Measurements from ENCODE around the gene PHACTR3.

PHACTR3 gene

DNA sequence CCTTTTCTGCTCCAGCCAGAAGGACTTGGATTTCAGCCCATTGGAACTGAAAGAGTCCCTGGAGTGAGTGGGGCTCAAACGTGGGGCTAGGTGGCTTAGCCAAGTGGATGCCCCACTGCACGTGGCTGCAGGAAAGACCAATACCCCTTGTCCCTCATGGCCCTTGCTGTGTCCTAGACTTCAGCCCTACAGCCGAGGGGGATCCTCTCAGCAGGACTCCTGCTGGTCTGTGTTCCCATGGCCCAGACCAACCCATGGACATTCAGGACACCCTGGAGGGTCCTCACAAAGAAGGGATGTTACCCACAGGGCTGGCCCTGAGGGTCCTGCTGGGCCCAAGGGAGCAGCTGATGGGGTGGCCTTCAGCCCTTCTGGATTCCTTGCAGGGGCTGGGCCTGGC, 30.0 kb upstream of the PHACTR3 start:
- no peak for DNase-seq

DNA sequence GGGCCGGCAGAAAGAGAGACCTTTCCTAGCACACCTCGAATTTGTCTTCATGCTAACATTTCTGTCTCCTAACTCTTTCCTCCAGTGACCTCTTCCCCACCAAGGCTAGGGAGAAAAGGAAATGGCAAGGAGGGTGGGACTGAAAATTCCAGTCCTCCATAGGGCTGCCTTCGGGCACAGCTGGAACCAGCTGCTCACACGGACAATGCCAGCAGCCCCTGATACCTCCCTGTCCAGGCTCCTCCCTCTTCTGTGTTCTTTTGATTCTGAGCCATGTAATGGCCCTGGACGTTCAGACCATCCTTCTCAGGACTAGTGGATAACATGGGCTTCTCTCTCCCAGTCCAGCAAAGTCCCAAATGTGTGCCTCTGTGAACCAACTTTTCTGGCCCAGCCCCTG, 29.1 kb upstream of the PHACTR3 start:
- no peak for DNase-seq

- no peak for DNase-seq
These were observed 28.7 kb upstream of the PHACTR3 start for GRCh38 chr20:59575653-59576052.

- no peak for DNase-seq
These were observed 28.0 kb upstream of the PHACTR3 start for GRCh38 chr20:59576216-59576953.

- no peak for DNase-seq
These were observed 27.1 kb upstream of the PHACTR3 start for GRCh38 chr20:59577037-59577808.

DNA sequence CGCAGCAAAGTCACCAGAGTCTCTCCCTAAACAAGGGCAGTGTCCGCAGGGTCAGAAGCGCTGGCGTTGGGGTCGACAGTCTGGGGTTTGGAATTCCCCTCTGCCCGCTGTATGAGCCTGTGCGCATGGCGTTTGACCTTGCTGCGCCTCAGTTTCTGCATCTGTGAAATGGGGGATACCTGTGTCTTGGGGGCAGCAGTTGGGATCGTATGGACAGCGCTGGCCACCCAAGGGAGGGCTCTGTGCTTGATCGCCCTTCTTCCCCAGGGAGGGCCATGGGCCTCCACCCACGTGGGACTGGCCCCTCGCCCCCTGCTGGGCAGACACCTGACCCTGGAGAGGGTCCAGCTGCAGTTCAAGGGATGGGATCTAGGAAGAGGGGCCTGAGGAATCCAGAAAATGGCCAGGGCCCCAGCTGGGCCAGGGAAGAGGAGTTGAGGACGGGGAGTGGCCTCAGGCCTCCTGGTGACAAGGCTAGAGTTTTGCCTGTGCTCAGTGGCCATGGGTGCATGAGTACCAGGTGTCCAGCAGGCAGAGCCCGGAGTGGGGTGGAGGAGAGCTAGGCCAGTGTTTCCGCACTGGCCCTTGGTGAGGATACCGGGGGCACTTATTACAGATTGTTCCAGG, 26.4 kb upstream of the PHACTR3 start:
- DNase-seq, result no peak

- DNase-seq, result no peak
These were observed 25.6 kb upstream of the PHACTR3 start for GRCh38 chr20:59578436-59579403.

DNA sequence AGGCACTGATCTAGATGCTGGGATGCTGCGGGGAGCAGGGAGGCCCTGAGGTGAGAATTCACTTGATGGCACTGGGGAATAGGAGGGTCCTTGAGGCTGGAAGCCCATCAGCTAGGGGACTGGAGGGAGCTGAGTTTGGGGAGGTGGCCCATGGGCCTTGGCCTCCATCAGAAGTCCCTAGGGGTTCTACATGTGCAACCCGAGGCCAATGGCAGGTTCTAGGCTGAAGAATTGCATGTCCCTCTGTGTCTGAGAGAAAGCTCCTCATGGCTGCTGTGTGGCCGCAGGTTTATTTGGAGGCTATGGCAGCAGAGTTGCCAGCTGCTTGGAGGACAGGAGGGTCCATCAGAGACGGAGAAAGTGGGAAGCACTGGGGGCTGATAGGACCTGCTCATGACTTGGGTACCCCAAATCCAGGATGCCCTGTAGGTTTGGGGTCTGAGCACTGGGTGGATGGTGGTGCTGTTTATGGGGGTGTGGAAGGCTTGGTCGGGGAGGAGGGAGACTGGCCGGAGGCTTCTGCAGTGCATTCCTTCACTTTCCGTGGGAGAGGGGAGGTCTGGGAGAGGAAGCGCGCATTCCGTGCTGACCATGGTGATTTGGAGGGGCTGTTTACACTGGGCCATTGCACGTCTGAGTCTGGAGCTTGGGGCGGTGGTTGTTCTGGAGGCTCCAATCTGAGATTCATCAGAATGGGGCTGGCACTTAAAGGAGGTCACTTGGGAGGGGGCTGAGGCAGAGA, 24.8 kb upstream of the PHACTR3 start:
- no peak for DNase-seq

- no peak for DNase-seq
These were observed 24.0 kb upstream of the PHACTR3 start for GRCh38 chr20:59580146-59580946.

- no peak for DNase-seq
These were observed 23.3 kb upstream of the PHACTR3 start for GRCh38 chr20:59580991-59581401.

GRCh38 chr20:59581993-59582679, 22.2 kb upstream of the PHACTR3 start:
- no peak for DNase-seq

- no peak for DNase-seq
These were observed 20.7 kb upstream of the PHACTR3 start for GRCh38 chr20:59583428-59584277.

DNA sequence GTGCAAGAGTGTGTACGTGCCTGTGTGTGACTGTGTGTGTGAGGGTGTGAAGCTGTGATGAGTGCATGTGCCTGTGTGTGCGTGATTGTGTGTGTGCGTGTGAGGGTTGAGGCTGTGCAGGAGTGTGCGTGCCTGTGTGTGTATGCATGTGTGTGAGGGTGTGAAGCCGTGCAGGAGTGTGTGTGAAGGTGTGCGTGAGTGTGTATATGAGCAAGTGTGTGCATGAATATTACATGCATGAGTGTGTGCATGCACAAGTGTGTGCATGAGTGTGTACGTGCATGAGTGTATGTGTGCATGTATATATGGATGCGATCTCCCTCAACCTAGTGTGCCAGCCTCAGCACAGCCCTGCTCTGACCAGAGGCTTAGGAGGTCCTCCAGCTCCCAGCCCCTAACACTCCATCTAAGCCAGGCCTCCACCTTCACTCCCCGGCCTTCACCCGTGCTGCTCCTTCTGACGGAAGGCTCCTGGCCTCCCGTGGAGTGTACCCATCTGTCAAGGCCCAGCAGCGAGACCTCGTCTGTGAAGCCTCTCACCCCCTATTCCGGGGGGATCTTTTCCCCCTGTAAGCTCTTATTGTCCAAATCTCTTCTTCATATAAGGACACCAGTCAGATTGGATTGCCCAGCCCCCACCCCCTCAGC, 19.9 kb upstream of the PHACTR3 start:
- no peak for DNase-seq

DNA sequence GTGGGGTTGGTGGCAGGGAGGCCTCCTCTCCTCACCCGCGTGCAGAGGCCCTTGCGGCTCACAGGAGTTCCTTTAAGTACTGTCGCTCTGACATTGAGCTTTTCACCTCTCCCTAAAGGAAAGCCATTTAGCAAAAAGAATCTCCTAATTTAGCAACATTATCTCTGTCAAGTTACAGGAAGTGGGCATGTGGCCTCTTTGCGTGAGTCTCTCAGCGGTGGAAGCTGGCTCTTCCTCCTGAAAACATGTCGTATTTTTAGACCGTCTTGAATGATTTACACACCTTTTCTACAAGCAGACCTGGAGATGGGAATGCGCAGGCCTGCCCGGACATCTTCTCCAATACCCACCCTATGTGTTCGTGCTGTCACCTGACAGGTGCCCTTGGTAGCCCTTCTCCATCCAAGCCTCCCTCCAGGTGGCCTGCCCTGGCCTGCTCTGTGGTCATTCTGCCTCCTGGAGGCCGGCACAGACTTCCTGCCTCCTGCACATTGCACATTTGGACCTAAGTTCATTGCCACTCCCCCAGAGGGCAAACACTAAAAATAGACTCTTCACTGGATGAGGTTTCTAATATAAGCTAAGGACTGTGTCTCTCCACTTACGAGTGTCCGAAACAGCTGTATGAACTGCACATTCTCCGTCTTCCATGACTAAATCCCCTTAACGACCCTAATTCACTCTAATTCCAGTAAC, 18.5 kb upstream of the PHACTR3 start:
- DNase-seq, result no peak

GRCh38 chr20:59586613-59587012, 17.7 kb upstream of the PHACTR3 start:
- no peak for DNase-seq

GRCh38 chr20:59587570-59587969, 16.8 kb upstream of the PHACTR3 start:
- DNase-seq, result no peak

GRCh38 chr20:59588236-59588855, 16.0 kb upstream of the PHACTR3 start:
- DNase-seq, result no peak

All from activated naive CD4-positive, alpha-beta T cell treated with Interleukin-2 at 50 U/mL for 16 hours (primary cell).